Panc1 (cell line): ENCODE data around the gene CNTF. TPM values are rescaled to one million over a fixed set of nuclear protein-coding genes. Genes with fewer than 3 reads are reported as not detected.

Experiments
- ATAC-seq: fragments of 200-7000 bp; cut with Tn5 transposase; 2 replicates; pipeline ENCODE4 v1.9.1; 2020; ENCODE audit warnings: mild to moderate bottlenecking, moderate library complexity
- BruUV-seq: library from RNA; stranded (reverse); fragments of 400-500 nt; replicated peaks from 2 replicates; lab custom pipeline; 2021; lab: Mats Ljungman, UMichigan
- CTCF ChIA-PET: fragments of 300-600 bp; sonication (Branson Sonifier 250); formaldehyde crosslinking; loops from one replicate; lab custom pipeline; 2022; ENCODE audit warnings: antibody characterized with exemption; lab: Charles Lee
- POLR2A ChIA-PET: fragments of 300-600 bp; sonication (Branson Sonifier 250); formaldehyde crosslinking; loops from one replicate; lab custom pipeline; 2022; ENCODE audit warnings: antibody characterized with exemption; lab: Charles Lee
- DNase-seq: peaks from one replicate; pipeline ENCODE4 v3.0.0-alpha.2; 2010; ENCODE audit warnings: low read depth, low spot score
- H3K27ac ChIP-seq: 2 replicates; pipeline ENCODE4 v1.5.1; 2011; ENCODE audit warnings: mild to moderate bottlenecking, low read length, inconsistent platforms
- H3K27me3 ChIP-seq: fragments of 200-500 bp; sonication (Bioruptor generic); 2 replicates; pipeline ENCODE4 v1.6.0; 2014; ENCODE audit warnings: low read length, inconsistent platforms; ENCODE audit not compliant: control insufficient read depth, insufficient read depth
- H3K36me3 ChIP-seq: fragments of 200-500 bp; sonication (Bioruptor generic); 2 replicates; pipeline ENCODE4 v1.5.1; 2014; ENCODE audit warnings: inconsistent platforms, mild to moderate bottlenecking, low read length, moderate library complexity; ENCODE audit not compliant: control insufficient read depth, insufficient read depth
- H3K4me1 ChIP-seq: 2 replicates; pipeline ENCODE4 v1.5.1; 2011; ENCODE audit warnings: inconsistent platforms, mild to moderate bottlenecking, low read length, moderate library complexity; ENCODE audit not compliant: control insufficient read depth, insufficient read depth
- H3K4me3 ChIP-seq, 2 experiments: 2 replicates each; pipeline ENCODE4 v1.5.1; 2011 to 2012; ENCODE audit warnings: low read depth in 2 of 2, low read length in 2 of 2, mild to moderate bottlenecking in 2 of 2, inconsistent platforms in 1 of 2, moderate library complexity in 1 of 2
- H3K9me3 ChIP-seq: fragments of 200-500 bp; sonication (Bioruptor generic); 2 replicates; pipeline ENCODE4 v1.5.1; 2014; ENCODE audit warnings: low read depth, mild to moderate bottlenecking, inconsistent platforms, low read length, moderate library complexity; ENCODE audit not compliant: control insufficient read depth, insufficient read depth
- POLR2AphosphoS5 ChIP-seq: IDR thresholded peaks from 2 replicates; pipeline ENCODE4 v1.6.1; 2012; ENCODE audit warnings: mild to moderate bottlenecking, low read depth, low read length, moderate library complexity
- REST ChIP-seq, 2 experiments: IDR thresholded peaks; 2 replicates each; pipeline ENCODE4 v1.6.1; 2011 to 2012; ENCODE audit warnings: low read depth in 2 of 2, control low read depth in 1 of 2, low read length in 1 of 2, mild to moderate bottlenecking in 1 of 2, moderate library complexity in 1 of 2; ENCODE audit not compliant: insufficient read depth in 1 of 2
- SIN3A ChIP-seq: IDR thresholded peaks from 2 replicates; pipeline ENCODE4 v1.6.1; 2012; ENCODE audit warnings: low read depth, mild to moderate bottlenecking, low read length, moderate library complexity, borderline replicate concordance; ENCODE audit not compliant: insufficient read depth
- TCF7L2 ChIP-seq: IDR thresholded peaks from 2 replicates; pipeline ENCODE4 v1.6.1; 2011; ENCODE audit warnings: mild to moderate bottlenecking, low read depth, low read length, inconsistent platforms
- in situ Hi-C: cut with HindIII; loops from 2 replicates; pipeline ENCODE4 v1.10.0; 2016; ENCODE audit warnings: low sequenced_read_pairs, low pct_unique_long_range_greater_than_20kb
- intact Hi-C: fragments of 100-400 bp; cut with micrococcal nuclease; formaldehyde crosslinking; loops from one replicate; pipeline ENCODE4 v1.10.0; 2022; ENCODE audit not compliant: unreplicated experiment
- total RNA-seq: library from RNA; stranded (reverse); gene quantifications from one replicate; pipeline ENCODE4 v1.2.1, GENCODE V29; 2021; ENCODE audit not compliant: unreplicated experiment
- TF ChIP-seq, protein P1 (sequence below): fragments of 450-650 bp; IDR thresholded peaks from 2 replicates; pipeline ENCODE4 v1.5.1; 2017; ENCODE audit warnings: mild to moderate bottlenecking

The CNTF gene
- total RNA-seq, 1 experiment from 2014 or later: 3.0 TPM

GRCh38 chr11:58578635-58579191 is 43.8 kb upstream of the CNTF start, which contains the start of gene ZFP91:
ZFP91 (plus strand) TSS chr11:58579063; CDS start chr11:58579282, 219 bp downstream.
- peaks cover 45% of the 10 kb centered on the region for H3K4me1 ChIP-seq
- intact Hi-C loops: loop anchor here (10.0 kb wide), 1 partner anchor 96 kb away; no protein-coding TSS in a partner anchor
- CTCF ChIA-PET: no interaction called here
- H3K27ac ChIP-seq: peak within 1 kb of the TSS; percentile 100
- TF ChIP-seq SIN3A (0 out of 2 replicates have a peak, but pooled peaks have one; percentile 44), POLR2AphosphoS5 (0 out of 2 replicates have a peak, but pooled peaks have one; percentile 26)
- TF ChIP-seq, protein P1, sequence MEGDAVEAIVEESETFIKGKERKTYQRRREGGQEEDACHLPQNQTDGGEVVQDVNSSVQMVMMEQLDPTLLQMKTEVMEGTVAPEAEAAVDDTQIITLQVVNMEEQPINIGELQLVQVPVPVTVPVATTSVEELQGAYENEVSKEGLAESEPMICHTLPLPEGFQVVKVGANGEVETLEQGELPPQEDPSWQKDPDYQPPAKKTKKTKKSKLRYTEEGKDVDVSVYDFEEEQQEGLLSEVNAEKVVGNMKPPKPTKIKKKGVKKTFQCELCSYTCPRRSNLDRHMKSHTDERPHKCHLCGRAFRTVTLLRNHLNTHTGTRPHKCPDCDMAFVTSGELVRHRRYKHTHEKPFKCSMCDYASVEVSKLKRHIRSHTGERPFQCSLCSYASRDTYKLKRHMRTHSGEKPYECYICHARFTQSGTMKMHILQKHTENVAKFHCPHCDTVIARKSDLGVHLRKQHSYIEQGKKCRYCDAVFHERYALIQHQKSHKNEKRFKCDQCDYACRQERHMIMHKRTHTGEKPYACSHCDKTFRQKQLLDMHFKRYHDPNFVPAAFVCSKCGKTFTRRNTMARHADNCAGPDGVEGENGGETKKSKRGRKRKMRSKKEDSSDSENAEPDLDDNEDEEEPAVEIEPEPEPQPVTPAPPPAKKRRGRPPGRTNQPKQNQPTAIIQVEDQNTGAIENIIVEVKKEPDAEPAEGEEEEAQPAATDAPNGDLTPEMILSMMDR: no peak
- peaks cover 12% of the 10 kb centered on the region for H3K36me3 ChIP-seq
- POLR2A ChIA-PET: interaction anchor here (0.6 kb wide), 1 partner anchor 51 kb away, joined by 4 read pairs; no protein-coding TSS in a partner anchor
- no peaks in the 10 kb centered on the region for H3K27me3 ChIP-seq
- BruUV-seq: no TSS peak
- no peaks in the 10 kb centered on the region for H3K9me3 ChIP-seq
- ATAC-seq: peak; percentile 82
- in situ Hi-C loops: no loop called here
- H3K4me3 ChIP-seq: peak within 1 kb of the TSS; percentile 92 to 94
- DNase-seq: peak; percentile 88

- peaks cover 42% of the 10 kb centered on the region for H3K4me1 ChIP-seq
- in situ Hi-C loops (no loop called here), intact Hi-C loops (loop anchor here (10.0 kb wide), 1 partner anchor 95 kb away; no protein-coding TSS in a partner anchor)
- peak; percentile 97 for TF ChIP-seq POLR2AphosphoS5
- peak in 1 of 2 experiments; percentile 48; a peak in 1 of 4 replicates for TF ChIP-seq REST (IDR thresholded peaks at IDR 0.05; ENCODE audit: insufficient read depth in 1 of 2, low read depth in 2 of 2, low read length in 1 of 2)
- TF ChIP-seq, protein P1: peak; percentile 82
- TF ChIP-seq TCF7L2: peak; percentile 35; the same call in 1 of the 2 replicates
- TF ChIP-seq SIN3A: peak; percentile 92; the same call in 1 of the 2 replicates
- peak overlapping the region; percentile 92 to 94 for H3K4me3 ChIP-seq
- H3K27ac ChIP-seq: peak overlapping the region; percentile 95
- H3K36me3 ChIP-seq: peaks cover 12% of the 10 kb centered on the region
- DNase-seq: peak; percentile 73
- ATAC-seq: peak; percentile 74
- CTCF ChIA-PET: interaction anchor here (0.6 kb wide), 2 partner anchors 50 to 371 kb away, joined by 3 to 5 read pairs; no protein-coding TSS in a partner anchor
- H3K9me3 ChIP-seq: no peaks in the 10 kb centered on the region
- BruUV-seq: no TSS peak
- POLR2A ChIA-PET: interaction anchor here (0.6 kb wide), 2 partner anchors 51 to 531 kb away, joined by 4 read pairs; no protein-coding TSS in a partner anchor
- H3K27me3 ChIP-seq: no peaks in the 10 kb centered on the region
Observed at GRCh38 chr11:58579192-58580129, 43.0 kb upstream of the CNTF start.
